Neuronal stem cell (in vitro differentiated cells): ENCODE data around the gene PDE6A.

ENCODE experiments used
- DNase-seq: peaks from one replicate; pipeline ENCODE4 v3.0.0-alpha.2; 2013; ENCODE audit warnings: low spot score
- H2AFZ ChIP-seq: one replicate; pipeline ENCODE4 v1.6.1; 2013; ENCODE audit warnings: mild to moderate bottlenecking, low read length, inconsistent platforms
- H2AK5ac ChIP-seq: 2 replicates; pipeline ENCODE4 v1.6.1; 2013; ENCODE audit warnings: low read depth, mild to moderate bottlenecking, inconsistent platforms, low read length, moderate library complexity, mixed read lengths
- H2BK120ac ChIP-seq: 2 replicates; pipeline ENCODE4 v1.6.1; 2013; ENCODE audit warnings: low read depth, mild to moderate bottlenecking, inconsistent platforms, low read length, moderate library complexity, mixed read lengths
- H2BK12ac ChIP-seq: one replicate; pipeline ENCODE4 v1.6.1; 2013; ENCODE audit warnings: low read length, inconsistent platforms
- H2BK15ac ChIP-seq: 2 replicates; pipeline ENCODE4 v1.6.1; 2013; ENCODE audit warnings: mild to moderate bottlenecking, low read length, inconsistent platforms, mixed read lengths
- H2BK5ac ChIP-seq: one replicate; pipeline ENCODE4 v1.6.1; 2013; ENCODE audit warnings: inconsistent platforms, mild to moderate bottlenecking, low read length, moderate library complexity
- H3K14ac ChIP-seq: one replicate; pipeline ENCODE4 v1.6.1; 2013; ENCODE audit warnings: low read length, inconsistent platforms
- H3K18ac ChIP-seq: 2 replicates; pipeline ENCODE4 v1.6.1; 2013; ENCODE audit warnings: low read length, inconsistent platforms
- H3K23ac ChIP-seq: 2 replicates; pipeline ENCODE4 v1.6.1; 2013; ENCODE audit warnings: low read depth, mild to moderate bottlenecking, mixed read lengths, low read length, inconsistent platforms; ENCODE audit not compliant: poor library complexity
- H3K27ac ChIP-seq: replicated peaks from 3 replicates; pipeline ENCODE4 v1.5.1; 2013; ENCODE audit warnings: low read length, inconsistent platforms
- H3K27me3 ChIP-seq, 3 experiments: 2 replicates each; pipeline ENCODE4 v1.6.1; 2013; ENCODE audit warnings: low read length in 3 of 3, mild to moderate bottlenecking in 2 of 3, inconsistent platforms in 1 of 3, low read depth in 1 of 3, mixed read lengths in 1 of 3, moderate library complexity in 1 of 3; ENCODE audit not compliant: control insufficient read depth in 3 of 3, insufficient read depth in 3 of 3
- H3K36me3 ChIP-seq, 2 donors: replicated peaks in 1 of 2; 2 replicates each; pipeline ENCODE4 v1.6.1; 2013; ENCODE audit warnings: low read length in 2 of 2; ENCODE audit not compliant: control insufficient read depth in 2 of 2, insufficient read depth in 2 of 2
- H3K4ac ChIP-seq: 2 replicates; pipeline ENCODE4 v1.6.1; 2013; ENCODE audit warnings: inconsistent platforms, mild to moderate bottlenecking, low read length, moderate library complexity
- H3K4me1 ChIP-seq, 2 donors: 1 replicate in 1 of 2; 2 replicates in 1 of 2; pipeline ENCODE4 v1.6.1; 2013; ENCODE audit warnings: low read length in 2 of 2, low read depth in 1 of 2; ENCODE audit not compliant: control insufficient read depth in 2 of 2, insufficient read depth in 1 of 2
- H3K4me2 ChIP-seq: one replicate; pipeline ENCODE4 v1.6.1; 2013; ENCODE audit warnings: mild to moderate bottlenecking, low read length, inconsistent platforms; ENCODE audit not compliant: insufficient read depth, poor library complexity, severe bottlenecking
- H3K4me3 ChIP-seq, 2 donors: 2 replicates each; pipeline ENCODE4 v1.5.1; 2013; ENCODE audit warnings: low read length in 2 of 2, mild to moderate bottlenecking in 2 of 2, inconsistent platforms in 1 of 2, moderate library complexity in 1 of 2
- H3K79me1 ChIP-seq: one replicate; pipeline ENCODE4 v1.6.1; 2013; ENCODE audit warnings: low read depth, mild to moderate bottlenecking, inconsistent platforms, low read length, moderate library complexity
- H3K9ac ChIP-seq: one replicate; pipeline ENCODE4 v1.6.1; 2013; ENCODE audit warnings: mild to moderate bottlenecking, low read depth, low read length, inconsistent platforms; ENCODE audit not compliant: poor library complexity
- H3K9me3 ChIP-seq, 2 donors: replicated peaks in 1 of 2; 2 replicates each; pipeline versions ENCODE3 to v1.6.1; 2013; ENCODE audit warnings: low read length in 2 of 2, mild to moderate bottlenecking in 2 of 2, inconsistent platforms in 1 of 2, low read depth in 1 of 2, mixed read lengths in 1 of 2, moderate library complexity in 1 of 2; ENCODE audit not compliant: control insufficient read depth in 2 of 2, insufficient read depth in 1 of 2
- H4K8ac ChIP-seq: one replicate; pipeline ENCODE4 v1.6.1; 2013; ENCODE audit warnings: low read depth, mild to moderate bottlenecking, inconsistent platforms, low read length, moderate library complexity
- H4K91ac ChIP-seq: one replicate; pipeline ENCODE4 v1.6.1; 2013; ENCODE audit warnings: low read length, low read depth, mild to moderate bottlenecking, inconsistent platforms; ENCODE audit not compliant: poor library complexity
- WGBS, 2 donors: extraction: QIAGEN DNeasy Blood & Tissue Kit; methylation state at CpG; one replicate each; pipeline ENCODE4 v1.1.7; 2013; ENCODE audit warnings: missing lambda C conversion rate in 2 of 2, mixed read lengths in 1 of 2; ENCODE audit not compliant: insufficient read length in 2 of 2, insufficient replicate concordance in 1 of 2; ENCODE audit errors: extremely low coverage in 2 of 2; 5-methylcytosine and 5-hydroxymethylcytosine counted together

PDE6A gene

DNA sequence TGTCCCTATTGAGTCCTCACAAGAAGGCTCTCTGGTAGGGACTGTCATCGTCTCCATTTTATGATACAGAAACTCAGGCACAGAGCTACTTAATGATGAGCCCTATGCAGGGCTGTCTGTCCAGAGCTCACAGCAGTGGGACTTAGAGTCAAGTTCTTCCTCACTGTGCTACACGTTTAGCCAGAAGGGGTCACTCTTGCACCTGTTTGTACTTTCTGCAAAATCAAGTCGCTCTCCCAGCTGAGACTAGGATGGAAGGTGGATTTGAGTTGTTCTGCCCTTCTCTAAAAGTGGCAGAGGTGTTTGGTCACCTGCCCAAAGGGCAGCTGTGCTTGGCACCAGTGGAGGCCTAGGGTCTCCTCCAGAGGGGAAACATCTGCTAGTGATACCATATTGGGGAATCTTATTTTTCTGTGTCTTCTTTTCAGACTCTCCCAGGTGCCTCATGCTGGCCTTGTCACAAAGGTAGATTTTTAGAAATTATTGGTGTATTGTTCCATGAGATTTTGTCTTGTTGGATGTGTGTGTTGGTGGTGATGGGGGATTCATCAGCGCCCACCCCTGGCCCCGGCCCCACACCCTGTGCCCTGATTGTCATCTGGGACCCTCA, 110.2 kb downstream of the PDE6A start:
- H2AFZ ChIP-seq, result no peak overlapping the region
- WGBS, 2 donors, result no CpG with 5 or more reads among the region's 5 CpGs
- no peak overlapping the region for H3K23ac ChIP-seq
- no peak overlapping the region for H3K4me3 ChIP-seq
- H3K36me3 ChIP-seq, result no peaks in the 10 kb centered on the region
- H2AK5ac ChIP-seq, result no peak overlapping the region
- H3K27me3 ChIP-seq, result no peaks in the 10 kb centered on the region
- H4K91ac ChIP-seq, result no peak overlapping the region
- H2BK15ac ChIP-seq, result no peak overlapping the region
- no peak overlapping the region for H3K27ac ChIP-seq
- H3K79me1 ChIP-seq, result no peaks in the 10 kb centered on the region
- H3K4me1 ChIP-seq, result peaks cover 0 to 2% of the 10 kb centered on the region in 2 donors
- H3K4ac ChIP-seq, result no peak overlapping the region
- no peaks in the 10 kb centered on the region for H3K9me3 ChIP-seq
- H2BK120ac ChIP-seq, result no peak overlapping the region
- peak; percentile 65 for DNase-seq
- no peak overlapping the region for H4K8ac ChIP-seq
- H2BK5ac ChIP-seq, result no peak overlapping the region
- H3K9ac ChIP-seq, result peak overlapping the region; percentile 25
- no peak overlapping the region for H2BK12ac ChIP-seq
- no peak overlapping the region for H3K14ac ChIP-seq
- H3K18ac ChIP-seq, result no peak overlapping the region
- no peak overlapping the region for H3K4me2 ChIP-seq

DNA sequence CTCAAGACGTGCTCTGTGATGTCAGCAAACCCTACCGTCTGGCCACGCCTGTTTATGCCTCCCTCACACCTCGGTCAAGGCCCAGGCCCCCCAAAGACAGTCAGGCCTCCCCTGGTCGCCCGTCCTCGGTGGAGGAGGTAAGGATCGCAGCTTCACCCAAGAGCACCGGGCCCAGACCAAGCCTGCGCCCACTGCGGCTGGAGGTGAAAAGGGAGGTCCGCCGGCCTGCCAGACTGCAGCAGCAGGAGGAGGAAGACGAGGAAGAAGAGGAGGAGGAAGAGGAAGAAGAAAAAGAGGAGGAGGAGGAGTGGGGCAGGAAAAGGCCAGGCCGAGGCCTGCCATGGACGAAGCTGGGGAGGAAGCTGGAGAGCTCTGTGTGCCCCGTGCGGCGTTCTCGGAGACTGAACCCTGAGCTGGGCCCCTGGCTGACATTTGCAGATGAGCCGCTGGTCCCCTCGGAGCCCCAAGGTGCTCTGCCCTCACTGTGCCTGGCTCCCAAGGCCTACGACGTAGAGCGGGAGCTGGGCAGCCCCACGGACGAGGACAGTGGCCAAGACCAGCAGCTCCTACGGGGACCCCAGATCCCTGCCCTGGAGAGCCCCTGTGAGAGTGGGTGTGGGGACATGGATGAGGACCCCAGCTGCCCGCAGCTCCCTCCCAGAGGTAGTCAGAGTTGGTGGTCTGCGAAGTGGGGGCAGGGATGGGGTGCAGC, 111.3 kb downstream of the PDE6A start:
- no peak overlapping the region for H2BK15ac ChIP-seq
- no peak overlapping the region for H3K4me2 ChIP-seq
- H2BK12ac ChIP-seq, result no peak overlapping the region
- H3K9me3 ChIP-seq, result no peaks in the 10 kb centered on the region
- DNase-seq, result no peak
- H3K9ac ChIP-seq, result no peak overlapping the region
- H3K27me3 ChIP-seq, result no peaks in the 10 kb centered on the region
- no peak overlapping the region for H4K8ac ChIP-seq
- H3K27ac ChIP-seq, result no peak overlapping the region
- H3K4ac ChIP-seq, result no peak overlapping the region
- H2AFZ ChIP-seq, result peak overlapping the region; percentile 33
- H3K14ac ChIP-seq, result no peak overlapping the region
- H3K4me1 ChIP-seq, result no peaks in the 10 kb centered on the region
- no peak overlapping the region for H3K4me3 ChIP-seq
- no peak overlapping the region for H3K18ac ChIP-seq
- H2AK5ac ChIP-seq, result no peak overlapping the region
- H3K79me1 ChIP-seq, result no peaks in the 10 kb centered on the region
- no peaks in the 10 kb centered on the region for H3K36me3 ChIP-seq
- no peak overlapping the region for H3K23ac ChIP-seq
- H2BK120ac ChIP-seq, result no peak overlapping the region
- WGBS, 2 donors, result no CpG with 5 or more reads among the region's 30 CpGs
- peak overlapping the region; percentile 14 for H4K91ac ChIP-seq
- H2BK5ac ChIP-seq, result no peak overlapping the region

DNA sequence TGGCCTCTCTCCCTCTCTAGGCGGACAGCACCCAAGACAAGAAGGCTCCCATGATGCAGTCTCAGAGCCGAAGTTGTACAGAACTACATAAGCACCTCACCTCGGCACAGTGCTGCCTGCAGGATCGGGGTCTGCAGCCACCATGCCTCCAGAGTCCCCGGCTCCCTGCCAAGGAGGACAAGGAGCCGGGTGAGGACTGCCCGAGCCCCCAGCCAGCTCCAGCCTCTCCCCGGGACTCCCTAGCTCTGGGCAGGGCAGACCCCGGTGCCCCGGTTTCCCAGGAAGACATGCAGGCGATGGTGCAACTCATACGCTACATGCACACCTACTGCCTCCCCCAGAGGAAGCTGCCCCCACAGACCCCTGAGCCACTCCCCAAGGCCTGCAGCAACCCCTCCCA, 112.0 kb downstream of the PDE6A start:
- WGBS, 2 donors, result no CpG with 5 or more reads among the region's 12 CpGs
- H2BK5ac ChIP-seq, result no peak overlapping the region

DNA sequence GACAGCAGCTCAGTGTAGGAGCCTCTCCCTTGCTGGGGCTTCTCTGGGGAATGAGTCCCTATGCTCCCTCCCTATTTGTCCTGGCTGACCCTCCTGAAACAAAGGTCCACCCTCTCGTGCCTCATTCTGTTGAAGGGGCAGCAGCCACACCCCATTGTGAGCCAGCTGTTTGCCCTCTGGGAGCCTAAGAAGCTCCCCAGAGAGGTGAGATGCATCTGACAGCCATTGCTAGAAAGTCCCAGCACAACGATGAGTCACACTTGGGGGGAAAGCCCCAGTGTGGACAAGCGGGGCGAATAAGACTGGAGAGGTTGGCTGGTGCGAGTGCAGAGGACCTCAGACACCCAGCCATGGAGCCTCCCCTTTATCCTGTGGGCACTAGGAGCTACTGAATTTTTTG, 113.1 kb downstream of the PDE6A start:
- no peak overlapping the region for H3K23ac ChIP-seq
- H2BK15ac ChIP-seq, result no peak overlapping the region
- no peak overlapping the region for H4K91ac ChIP-seq
- H3K4me1 ChIP-seq, result no peaks in the 10 kb centered on the region
- WGBS, 2 donors, result no CpG with 5 or more reads among the region's 5 CpGs
- H3K4me3 ChIP-seq, result no peak overlapping the region
- no peak overlapping the region for H4K8ac ChIP-seq
- H3K9me3 ChIP-seq, result no peaks in the 10 kb centered on the region
- H3K36me3 ChIP-seq, result no peaks in the 10 kb centered on the region
- no peak for DNase-seq
- no peak overlapping the region for H3K27ac ChIP-seq
- H2AFZ ChIP-seq, result no peak overlapping the region
- no peaks in the 10 kb centered on the region for H3K79me1 ChIP-seq
- no peak overlapping the region for H3K4ac ChIP-seq
- no peak overlapping the region for H3K4me2 ChIP-seq
- H2AK5ac ChIP-seq, result no peak overlapping the region
- H3K9ac ChIP-seq, result no peak overlapping the region
- no peak overlapping the region for H2BK5ac ChIP-seq
- H3K18ac ChIP-seq, result no peak overlapping the region
- no peak overlapping the region for H2BK120ac ChIP-seq
- no peak overlapping the region for H3K14ac ChIP-seq
- no peaks in the 10 kb centered on the region for H3K27me3 ChIP-seq
- no peak overlapping the region for H2BK12ac ChIP-seq

More for the DNA sequence above, 112.0 kb downstream of the PDE6A start:
- H2BK12ac ChIP-seq, result no peak overlapping the region
- no peak for DNase-seq
- H3K79me1 ChIP-seq, result no peaks in the 10 kb centered on the region
- no peak overlapping the region for H3K4me3 ChIP-seq
- H3K9me3 ChIP-seq, result no peaks in the 10 kb centered on the region
- H3K18ac ChIP-seq, result no peak overlapping the region
- no peak overlapping the region for H3K4ac ChIP-seq
- H2BK120ac ChIP-seq, result no peak overlapping the region
- no peak overlapping the region for H3K27ac ChIP-seq
- H2AFZ ChIP-seq, result no peak overlapping the region
- no peaks in the 10 kb centered on the region for H3K4me1 ChIP-seq
- no peak overlapping the region for H3K23ac ChIP-seq
- H2BK15ac ChIP-seq, result no peak overlapping the region
- H3K4me2 ChIP-seq, result no peak overlapping the region
- H2AK5ac ChIP-seq, result peak overlapping the region; percentile 34
- H3K14ac ChIP-seq, result peak overlapping the region; percentile 11
- H3K27me3 ChIP-seq, result no peaks in the 10 kb centered on the region
- H3K36me3 ChIP-seq, result no peaks in the 10 kb centered on the region
- no peak overlapping the region for H3K9ac ChIP-seq
- H4K91ac ChIP-seq, result no peak overlapping the region
- no peak overlapping the region for H4K8ac ChIP-seq
